ENCODE data around the gene MRPS35. TPM values are rescaled to one million over a fixed set of nuclear protein-coding genes. Genes with fewer than 3 reads are reported as not detected.

Gene MRPS35
- total RNA-seq, 2 donors from 2014 or later, result 41.5 to 56.0 TPM

GRCh38 chr12:27796128-27796527, 85.5 kb downstream of the MRPS35 start:
- H3K36me3 ChIP-seq, result peaks cover 47% of the 10 kb centered on the region
- H3K27me3 ChIP-seq, result no peaks in the 10 kb centered on the region
- H3K4me1 ChIP-seq, result no peaks in the 10 kb centered on the region
- TF ChIP-seq, protein P1, sequence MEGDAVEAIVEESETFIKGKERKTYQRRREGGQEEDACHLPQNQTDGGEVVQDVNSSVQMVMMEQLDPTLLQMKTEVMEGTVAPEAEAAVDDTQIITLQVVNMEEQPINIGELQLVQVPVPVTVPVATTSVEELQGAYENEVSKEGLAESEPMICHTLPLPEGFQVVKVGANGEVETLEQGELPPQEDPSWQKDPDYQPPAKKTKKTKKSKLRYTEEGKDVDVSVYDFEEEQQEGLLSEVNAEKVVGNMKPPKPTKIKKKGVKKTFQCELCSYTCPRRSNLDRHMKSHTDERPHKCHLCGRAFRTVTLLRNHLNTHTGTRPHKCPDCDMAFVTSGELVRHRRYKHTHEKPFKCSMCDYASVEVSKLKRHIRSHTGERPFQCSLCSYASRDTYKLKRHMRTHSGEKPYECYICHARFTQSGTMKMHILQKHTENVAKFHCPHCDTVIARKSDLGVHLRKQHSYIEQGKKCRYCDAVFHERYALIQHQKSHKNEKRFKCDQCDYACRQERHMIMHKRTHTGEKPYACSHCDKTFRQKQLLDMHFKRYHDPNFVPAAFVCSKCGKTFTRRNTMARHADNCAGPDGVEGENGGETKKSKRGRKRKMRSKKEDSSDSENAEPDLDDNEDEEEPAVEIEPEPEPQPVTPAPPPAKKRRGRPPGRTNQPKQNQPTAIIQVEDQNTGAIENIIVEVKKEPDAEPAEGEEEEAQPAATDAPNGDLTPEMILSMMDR (IDR thresholded peaks at IDR 0.05), result no peak
- H3K27ac ChIP-seq, result no peak overlapping the region
- no peak overlapping the region for H3K4me3 ChIP-seq
- no peaks in the 10 kb centered on the region for H3K9me3 ChIP-seq
- DNase-seq (ENCODE audit: low spot score), result no peak

GRCh38 chr12:27797301-27798025, 86.8 kb downstream of the MRPS35 start:
- H3K27ac ChIP-seq, result no peak overlapping the region
- no peak overlapping the region for H3K4me3 ChIP-seq
- H3K27me3 ChIP-seq, result no peaks in the 10 kb centered on the region
- no peaks in the 10 kb centered on the region for H3K9me3 ChIP-seq
- DNase-seq (ENCODE audit: low spot score), result no peak
- H3K36me3 ChIP-seq, result peaks cover 36% of the 10 kb centered on the region
- H3K4me1 ChIP-seq, result no peaks in the 10 kb centered on the region
- TF ChIP-seq, protein P1 (IDR thresholded peaks at IDR 0.05), result no peak

- H3K36me3 ChIP-seq, result peaks cover 17% of the 10 kb centered on the region
Measured at GRCh38 chr12:27800819-27801218, 90.2 kb downstream of the MRPS35 start.

GRCh38 chr12:27801630-27802029, 91.0 kb downstream of the MRPS35 start:
- H3K27me3 ChIP-seq, result no peaks in the 10 kb centered on the region
- no peak overlapping the region for H3K4me3 ChIP-seq
- no peaks in the 10 kb centered on the region for H3K4me1 ChIP-seq
- peaks cover 17% of the 10 kb centered on the region for H3K36me3 ChIP-seq
- DNase-seq (ENCODE audit: low spot score), result no peak
- TF ChIP-seq, protein P1 (IDR thresholded peaks at IDR 0.05), result no peak
- no peak overlapping the region for H3K27ac ChIP-seq
- H3K9me3 ChIP-seq, result no peaks in the 10 kb centered on the region

More at GRCh38 chr12:27800819-27801218, 90.2 kb downstream of the MRPS35 start:
- no peak for DNase-seq (ENCODE audit: low spot score)
- Histone ChIP-seq H3K27me3 (no peaks in the 10 kb centered on the region), H3K4me1 (no peaks in the 10 kb centered on the region), H3K9me3 (no peaks in the 10 kb centered on the region), H3K4me3 (no peak overlapping the region), H3K27ac (no peak overlapping the region)
- TF ChIP-seq, protein P1 (IDR thresholded peaks at IDR 0.05), result no peak

- Histone ChIP-seq H3K4me3 (no peak overlapping the region), H3K27ac (no peak overlapping the region), H3K4me1 (no peaks in the 10 kb centered on the region), H3K27me3 (no peaks in the 10 kb centered on the region), H3K9me3 (no peaks in the 10 kb centered on the region), H3K36me3 (peaks cover 12% of the 10 kb centered on the region)
- no peak for DNase-seq (ENCODE audit: low spot score)
- TF ChIP-seq, protein P1 (IDR thresholded peaks at IDR 0.05), result no peak
Measured at GRCh38 chr12:27802511-27802910, 91.9 kb downstream of the MRPS35 start.

DNA sequence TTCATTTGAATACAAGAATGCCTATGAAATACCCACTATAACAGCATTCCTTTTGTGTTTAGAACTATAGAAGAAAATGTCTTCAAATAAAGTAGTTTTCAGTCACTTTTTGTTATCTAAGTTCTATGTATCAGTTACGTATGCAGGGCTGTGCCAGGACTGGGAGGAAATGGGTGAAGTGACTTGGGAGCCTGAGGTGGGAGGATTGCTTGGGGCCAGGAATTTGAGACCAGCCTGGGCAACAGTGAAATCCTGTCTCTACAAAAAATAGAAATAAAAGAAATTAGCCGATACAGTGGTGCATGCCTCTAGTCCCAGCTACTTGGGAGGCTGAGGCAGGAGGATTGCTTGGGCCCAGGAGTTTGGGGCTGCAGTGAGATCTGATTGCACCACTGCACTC, 92.3 kb downstream of the MRPS35 start:
- Histone ChIP-seq H3K27ac (no peak overlapping the region), H3K36me3 (peaks cover 8% of the 10 kb centered on the region), H3K27me3 (no peaks in the 10 kb centered on the region), H3K9me3 (no peaks in the 10 kb centered on the region), H3K4me3 (no peak overlapping the region), H3K4me1 (no peaks in the 10 kb centered on the region)
- no peak for DNase-seq (ENCODE audit: low spot score)
- TF ChIP-seq, protein P1 (IDR thresholded peaks at IDR 0.05), result no peak
